ENCODE data around the gene CYTH1.

DNA sequence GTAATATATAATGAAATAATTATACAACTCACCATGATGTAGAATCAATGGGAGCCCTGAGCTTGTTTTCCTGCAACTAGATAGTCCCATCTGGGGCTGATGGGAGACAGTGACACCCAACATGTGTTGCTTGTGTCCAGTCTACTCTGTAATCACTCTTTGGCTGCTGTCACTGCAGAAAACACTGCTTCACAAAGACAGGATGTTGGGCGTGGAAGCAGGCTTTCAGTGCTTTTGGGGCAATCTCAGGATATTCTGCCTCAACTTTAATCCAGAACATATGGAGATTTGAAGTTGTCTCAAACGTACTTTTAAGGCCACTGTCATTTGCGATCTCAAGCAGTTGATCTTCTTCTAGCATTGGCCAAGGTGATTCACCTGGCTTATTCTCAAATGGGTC, 94.9 kb downstream of the CYTH1 start:
- TF ChIP-seq FOXA1 (IDR thresholded peaks at IDR 0.05): no peak
- no peak for TF ChIP-seq ELF4 (IDR thresholded peaks at IDR 0.05)
- TF ChIP-seq SUZ12 (IDR thresholded peaks at IDR 0.05): no peak
- TF ChIP-seq ARNT (IDR thresholded peaks at IDR 0.05): no peak
- TF ChIP-seq FOXM1 (IDR thresholded peaks at IDR 0.05; ENCODE audit: borderline replicate concordance): no peak
- TF ChIP-seq TARDBP (IDR thresholded peaks at IDR 0.05): no peak
- no peak for TF ChIP-seq SP1 (IDR thresholded peaks at IDR 0.05)

Data from HEK293T (cell line).